VCaP (cell line): ENCODE data around the gene CRPPA.

Source experiments
- H3K27ac ChIP-seq: fragments of 450-650 bp; 2 replicates; pipeline ENCODE4 v1.5.1; 2017
- CTCF ChIP-seq: fragments of 450-650 bp; conservative IDR thresholded peaks from 2 replicates; pipeline ENCODE4 v1.5.1; 2017; ENCODE audit warnings: mild to moderate bottlenecking, moderate library complexity

CRPPA gene

GRCh38 chr7:16420649-16421332 is 547 bp downstream of the CRPPA start:
- H3K27ac ChIP-seq, result peak overlapping the region; percentile 93
- TF ChIP-seq CTCF, result peak; percentile 29; the same call in 1 of the 2 replicates

DNA sequence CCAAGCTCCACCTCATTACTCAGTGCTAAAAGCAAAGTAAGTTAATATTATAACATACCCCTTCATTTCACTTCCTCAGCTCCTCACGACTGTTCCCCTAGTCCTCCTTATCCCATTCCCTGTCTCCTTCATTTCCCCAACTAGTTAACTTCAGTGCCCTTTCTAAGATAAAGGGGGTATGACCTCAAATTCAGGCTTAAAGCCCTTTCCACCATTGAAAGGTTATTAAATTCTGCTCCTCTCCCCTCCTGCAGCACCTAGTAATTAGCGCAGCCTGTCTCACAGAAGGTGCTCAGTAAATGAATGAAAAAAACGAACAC is 1.0 kb downstream of the CRPPA start:
- TF ChIP-seq CTCF, result no peak
- H3K27ac ChIP-seq, result peak overlapping the region; percentile 93

GRCh38 chr7:16419859-16420258 is 1.5 kb downstream of the CRPPA start:
- TF ChIP-seq CTCF, result no peak
- peak overlapping the region; percentile 93; the same call in 1 of the 2 replicates for H3K27ac ChIP-seq

DNA sequence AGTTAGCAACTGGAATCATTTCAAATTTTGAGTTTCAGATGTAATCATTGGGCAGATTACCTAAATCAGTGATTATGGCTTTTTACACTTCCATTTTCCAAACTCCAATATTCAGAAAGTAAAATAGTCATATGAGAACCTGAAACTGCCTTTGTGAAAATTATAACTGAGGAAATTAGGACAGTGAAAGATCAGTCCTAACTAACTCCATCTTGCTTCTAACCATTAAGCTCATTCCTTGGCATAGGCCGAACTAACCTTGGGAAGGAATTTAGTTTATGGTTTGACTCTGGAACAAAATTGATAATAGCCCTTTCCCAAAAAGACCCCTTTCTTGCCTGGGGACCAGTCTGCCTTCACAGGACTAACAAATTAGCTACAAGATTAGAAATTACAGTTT is 2.2 kb downstream of the CRPPA start:
- TF ChIP-seq CTCF, result no peak
- no peak overlapping the region for H3K27ac ChIP-seq

GRCh38 chr7:16417906-16418305 is 3.4 kb downstream of the CRPPA start:
- H3K27ac ChIP-seq, result no peak overlapping the region
- no peak for TF ChIP-seq CTCF

DNA sequence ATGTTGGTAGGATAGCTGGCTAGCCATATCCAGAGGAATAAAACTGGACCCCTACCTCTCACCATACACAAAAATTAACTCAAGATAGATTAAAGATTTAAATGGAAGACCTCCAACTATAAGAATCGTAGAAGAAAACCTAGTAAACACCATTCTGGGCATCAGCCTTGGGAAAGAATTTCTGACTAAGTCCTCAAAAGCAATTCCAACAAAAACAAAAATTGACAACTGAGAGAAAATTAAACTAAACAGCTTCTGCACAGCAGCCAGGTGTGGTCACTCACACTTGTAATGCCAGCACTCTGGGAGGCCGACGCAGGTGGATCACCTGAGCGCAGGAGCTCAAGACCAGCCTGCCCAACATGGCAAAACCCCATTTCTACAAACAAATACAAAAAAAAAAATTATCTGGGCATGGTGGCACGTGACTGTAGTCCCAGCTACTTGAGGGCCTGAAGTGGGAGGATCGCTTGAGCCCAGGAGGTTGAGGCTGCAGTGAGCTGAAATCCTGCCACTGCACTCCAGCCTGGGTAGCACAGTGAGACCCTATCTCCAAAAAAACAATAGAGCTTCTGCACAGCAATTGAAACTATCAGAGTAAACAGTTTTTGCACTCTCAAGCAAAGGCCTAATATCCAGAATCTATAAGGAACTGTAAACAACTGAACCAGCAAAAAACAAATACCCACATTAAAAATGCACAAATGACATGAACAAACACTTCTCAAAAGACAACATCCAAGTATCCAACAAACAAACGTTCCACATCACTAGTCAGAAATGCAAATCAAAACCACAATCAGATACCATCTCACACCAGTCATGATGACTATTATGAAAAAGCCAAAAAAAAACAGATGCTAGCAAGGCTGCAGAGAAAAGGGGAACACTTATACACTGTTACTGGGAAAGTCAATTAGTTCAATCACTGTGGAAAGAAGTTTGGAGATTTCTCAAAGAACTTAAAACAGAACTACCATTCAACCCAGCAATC is 4.8 kb downstream of the CRPPA start:
- no peak for TF ChIP-seq CTCF
- no peak overlapping the region for H3K27ac ChIP-seq
